ENCODE data around the gene BBC3.

GRCh38 chr19:47236072-47236675 is 5.2 kb upstream of the BBC3 start:
- TF ChIP-seq CTCF (conservative IDR thresholded peaks at IDR 0.05; ENCODE audit: low read depth in 2 of 2) = no peak
- TF ChIP-seq EZH2 (IDR thresholded peaks at IDR 0.05; ENCODE audit: low read depth, unreplicated experiment) = no peak
- TF ChIP-seq EZH2phosphoT487 (IDR thresholded peaks at IDR 0.05; ENCODE audit: unreplicated experiment) = no peak
- no peak for TF ChIP-seq REST (IDR thresholded peaks at IDR 0.05; ENCODE audit: unreplicated experiment)
- TF ChIP-seq CREB1 (CRISPR knock-in tag; IDR thresholded peaks at IDR 0.05; ENCODE audit: low read depth) = no peak
- TF ChIP-seq POLR2AphosphoS5 (IDR thresholded peaks at IDR 0.05; ENCODE audit: low read depth) = no peak
- no peak for TF ChIP-seq NANOG (IDR thresholded peaks at IDR 0.05; ENCODE audit: borderline replicate concordance)
- no peak for TF ChIP-seq ZNF114 (CRISPR knock-in tag; IDR thresholded peaks at IDR 0.05)
- TF ChIP-seq JUNB (IDR thresholded peaks at IDR 0.05; ENCODE audit: unreplicated experiment) = no peak

Data from GM23338 (cell line).